H9 (cell line): ENCODE data around the gene ADAMTS18. TPM values are rescaled to one million over a fixed set of nuclear protein-coding genes. Genes with fewer than 3 reads are reported as not detected.

Experiments
- DNase-seq: peaks from one replicate; pipeline ENCODE4 v3.0.0-alpha.2; 2017
- H2AFZ ChIP-seq: one replicate; pipeline ENCODE4 v1.6.1; 2013; ENCODE audit warnings: mild to moderate bottlenecking, low read length, control low read depth, moderate library complexity
- H2AK5ac ChIP-seq: 2 replicates; pipeline ENCODE4 v1.6.1; 2013; ENCODE audit warnings: low read length, control low read depth, mixed read lengths; ENCODE audit not compliant: insufficient read length
- H2BK120ac ChIP-seq: one replicate; pipeline ENCODE4 v1.6.1; 2013; ENCODE audit warnings: low read depth, mild to moderate bottlenecking, low read length, control low read depth, inconsistent platforms; ENCODE audit not compliant: poor library complexity, severe bottlenecking
- H2BK12ac ChIP-seq: 2 replicates; pipeline ENCODE4 v1.6.1; 2013; ENCODE audit warnings: low read length, control low read depth, mixed read lengths, low read depth; ENCODE audit not compliant: insufficient read length
- H2BK15ac ChIP-seq: 2 replicates; pipeline ENCODE4 v1.6.1; 2013; ENCODE audit warnings: low read depth, low read length, control low read depth
- H2BK20ac ChIP-seq: one replicate; pipeline ENCODE4 v1.6.1; 2013; ENCODE audit warnings: low read depth, mild to moderate bottlenecking, low read length, control low read depth, inconsistent platforms; ENCODE audit not compliant: poor library complexity, severe bottlenecking
- H2BK5ac ChIP-seq: 2 replicates; pipeline ENCODE4 v1.6.1; 2013; ENCODE audit warnings: low read length, control low read depth, mixed read lengths; ENCODE audit not compliant: insufficient read length
- H3K14ac ChIP-seq: 2 replicates; pipeline ENCODE4 v1.6.1; 2013; ENCODE audit warnings: low read length, control low read depth; ENCODE audit not compliant: insufficient read depth
- H3K18ac ChIP-seq: 2 replicates; pipeline ENCODE4 v1.6.1; 2013; ENCODE audit warnings: low read depth, mild to moderate bottlenecking, mixed read lengths, low read length, control low read depth; ENCODE audit not compliant: insufficient read length
- H3K23ac ChIP-seq: 2 replicates; pipeline ENCODE4 v1.6.1; 2013; ENCODE audit warnings: low read length, control low read depth, mixed read lengths, low read depth; ENCODE audit not compliant: insufficient read length
- H3K23me2 ChIP-seq: 2 replicates; pipeline ENCODE4 v1.6.1; 2013; ENCODE audit warnings: low read depth, mild to moderate bottlenecking, mixed read lengths, low read length, control low read depth; ENCODE audit not compliant: insufficient read length, poor library complexity, severe bottlenecking
- H3K27ac ChIP-seq: 2 replicates; pipeline ENCODE4 v1.5.1; 2013; ENCODE audit warnings: low read length, control low read depth, mixed read lengths, low read depth; ENCODE audit not compliant: insufficient read length
- H3K27me3 ChIP-seq: 2 replicates; pipeline ENCODE4 v1.6.1; 2013; ENCODE audit warnings: low read length, control low read depth, inconsistent platforms; ENCODE audit not compliant: insufficient read depth
- H3K4ac ChIP-seq: 2 replicates; pipeline ENCODE4 v1.6.1; 2013; ENCODE audit warnings: low read depth, mild to moderate bottlenecking, control low read depth, inconsistent platforms, low read length, moderate library complexity
- H3K4me1 ChIP-seq: 2 replicates; pipeline ENCODE4 v1.6.1; 2013; ENCODE audit warnings: low read length, control low read depth, inconsistent platforms; ENCODE audit not compliant: insufficient read depth
- H3K4me2 ChIP-seq: 2 replicates; pipeline ENCODE4 v1.6.1; 2013; ENCODE audit warnings: low read length, control low read depth, mixed read lengths; ENCODE audit not compliant: insufficient read length, insufficient read depth
- H3K56ac ChIP-seq: 2 replicates; pipeline ENCODE4 v1.6.1; 2013; ENCODE audit warnings: low read depth, mild to moderate bottlenecking, mixed read lengths, low read length, control low read depth; ENCODE audit not compliant: insufficient read length
- H3K79me1 ChIP-seq: 2 replicates; pipeline ENCODE4 v1.6.1; 2013; ENCODE audit warnings: low read depth, mild to moderate bottlenecking, moderate library complexity, low read length, control low read depth, inconsistent platforms; ENCODE audit not compliant: insufficient read depth, poor library complexity, severe bottlenecking
- H3K79me2 ChIP-seq: 2 replicates; pipeline ENCODE4 v1.6.1; 2013; ENCODE audit warnings: low read length, control low read depth, inconsistent platforms; ENCODE audit not compliant: insufficient read depth
- H3K9ac ChIP-seq: 2 replicates; pipeline ENCODE4 v1.6.1; 2013; ENCODE audit warnings: low read length, control low read depth, mixed read lengths; ENCODE audit not compliant: insufficient read length; ENCODE audit errors: extremely low read depth
- H3K9me3 ChIP-seq: one replicate; pipeline ENCODE4 v1.6.1; 2013; ENCODE audit warnings: low read depth, low read length, inconsistent platforms; ENCODE audit not compliant: control insufficient read depth
- H3T11ph ChIP-seq: one replicate; pipeline ENCODE4 v1.6.1; 2013; ENCODE audit warnings: mild to moderate bottlenecking, low read length, control low read depth, inconsistent platforms
- H4K20me1 ChIP-seq: one replicate; pipeline ENCODE4 v1.6.1; 2013; ENCODE audit not compliant: control insufficient read depth, insufficient read length, insufficient read depth
- H4K5ac ChIP-seq: 2 replicates; pipeline ENCODE4 v1.6.1; 2013; ENCODE audit warnings: low read depth, mild to moderate bottlenecking, mixed read lengths, low read length, control low read depth; ENCODE audit not compliant: insufficient read length
- H4K8ac ChIP-seq: replicated peaks from 2 replicates; pipeline ENCODE4 v1.6.1; 2013; ENCODE audit warnings: low read length, control low read depth, mixed read lengths, low read depth; ENCODE audit not compliant: insufficient read length
- H4K91ac ChIP-seq: 2 replicates; pipeline ENCODE4 v1.6.1; 2013; ENCODE audit warnings: low read depth, mild to moderate bottlenecking, moderate library complexity, mixed read lengths, low read length, control low read depth; ENCODE audit not compliant: insufficient read length
- H3K27ac Mint-ChIP-seq, 3 experiments: 2 replicates in 2 of 3; 3 replicates in 1 of 3; pipeline ENCODE4 v1.8.0; 2020 to 2021; ENCODE audit warnings: mixed read lengths in 3 of 3, mild to moderate bottlenecking in 1 of 3, moderate library complexity in 1 of 3
- H3K27me3 Mint-ChIP-seq: 2 replicates; pipeline ENCODE4 v1.8.0; 2021; ENCODE audit warnings: low read depth, mild to moderate bottlenecking, moderate library complexity, mixed read lengths
- H3K36me3 Mint-ChIP-seq, 3 experiments: 2 replicates in 2 of 3; 3 replicates in 1 of 3; pipeline ENCODE4 v1.8.0; 2020 to 2021; ENCODE audit warnings: low read depth in 3 of 3, mixed read lengths in 3 of 3; ENCODE audit not compliant: insufficient read depth in 1 of 3
- H3K4me1 Mint-ChIP-seq, 2 experiments: 2 replicates each; pipeline ENCODE4 v1.8.0; 2020; ENCODE audit warnings: mixed read lengths in 2 of 2
- H3K4me3 Mint-ChIP-seq, 2 experiments: 2 replicates in 1 of 2; 3 replicates in 1 of 2; pipeline ENCODE4 v1.8.0; 2020 to 2021; ENCODE audit warnings: mild to moderate bottlenecking in 2 of 2, mixed read lengths in 2 of 2, moderate library complexity in 1 of 2
- H3K9me3 Mint-ChIP-seq, 2 experiments: 2 replicates in 1 of 2; 3 replicates in 1 of 2; pipeline ENCODE4 v1.8.0; 2020; ENCODE audit warnings: mild to moderate bottlenecking in 2 of 2, mixed read lengths in 2 of 2, moderate library complexity in 1 of 2
- WGBS: extraction: QIAGEN DNeasy Blood & Tissue Kit; methylation state at CpG from one replicate; pipeline ENCODE4 v1.1.7; 2013; ENCODE audit warnings: missing lambda C conversion rate, low lambda C conversion rate, mixed read lengths; ENCODE audit not compliant: insufficient read length; ENCODE audit errors: extremely low coverage; 5-methylcytosine and 5-hydroxymethylcytosine counted together
- total RNA-seq: library from RNA; stranded (reverse); gene quantifications from 2 replicates; pipeline ENCODE4 v1.2.1, GENCODE V29; 2021
- TF ChIP-seq, protein P1 (sequence below): fragments of 200-600 bp; sonication (generic); conservative IDR thresholded peaks from 3 replicates; pipeline ENCODE4 v1.8.0; 2021; ENCODE audit warnings: antibody characterized with exemption, mild to moderate bottlenecking

The ADAMTS18 gene
- total RNA-seq, 1 experiment from 2014 or later = 0.07 TPM

DNA sequence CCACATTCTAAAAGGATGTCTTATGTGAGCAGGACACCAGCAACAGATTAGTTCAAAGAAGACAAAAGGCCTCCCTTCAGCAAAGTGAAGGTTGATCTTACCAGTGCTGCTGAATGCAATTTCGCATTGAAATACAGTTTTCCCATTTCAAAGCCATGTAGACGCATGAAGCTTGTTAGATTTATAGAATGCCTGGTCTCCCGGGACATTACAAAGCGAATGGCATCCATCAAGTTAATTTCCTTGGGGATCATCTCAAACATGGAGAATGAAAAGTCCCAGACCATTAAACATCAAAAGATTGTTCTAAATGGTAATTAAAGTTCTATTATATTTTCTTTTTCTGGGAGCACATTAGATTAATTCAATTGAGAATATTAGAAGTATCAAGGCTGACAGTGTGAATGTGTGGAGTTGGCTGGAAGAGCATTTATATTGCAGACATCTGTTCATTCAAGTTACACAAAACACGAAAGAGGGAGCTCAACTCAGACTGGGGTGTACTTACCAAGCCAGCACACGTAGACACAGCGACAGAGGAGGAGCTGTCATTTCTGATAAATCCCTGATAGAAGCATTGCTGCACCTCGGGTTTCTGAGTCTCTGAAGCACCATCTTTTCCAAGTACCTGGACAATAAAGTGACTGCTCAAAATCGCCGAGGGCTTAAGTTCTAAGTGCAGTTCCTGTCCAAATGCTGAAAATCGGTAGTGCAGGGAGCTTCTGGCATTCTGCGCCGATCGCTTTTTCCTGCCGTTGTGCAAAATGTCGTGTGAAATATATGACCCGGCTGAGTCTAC, 3.8 kb downstream of the ADAMTS18 start:
- H3K79me2 ChIP-seq = no peaks in the 10 kb centered on the region
- H3K27ac Mint-ChIP-seq = no peak overlapping the region

More for the DNA sequence above, 3.8 kb downstream of the ADAMTS18 start:
- Histone ChIP-seq H3K27ac (no peak overlapping the region), H3K9ac (no peak overlapping the region), H3K79me1 (no peaks in the 10 kb centered on the region), H2BK5ac (no peak overlapping the region), H4K20me1 (no peaks in the 10 kb centered on the region), H3K9me3 (no peaks in the 10 kb centered on the region), H3K23ac (no peak overlapping the region), H4K5ac (no peak overlapping the region), H3K27me3 (peaks cover 15% of the 10 kb centered on the region; the same call in 1 of the 2 replicates), H3K23me2 (peaks cover 10% of the 10 kb centered on the region), H3K4me1 (no peaks in the 10 kb centered on the region), H3K56ac (no peak overlapping the region), H2BK12ac (no peak overlapping the region), H3T11ph (no peak overlapping the region), H3K4me2 (no peak overlapping the region), H2AK5ac (no peak overlapping the region), H2BK20ac (no peak overlapping the region), H2BK120ac (no peak overlapping the region), H3K14ac (no peak overlapping the region), H4K8ac (no peak overlapping the region), H3K18ac (no peak overlapping the region), H2AFZ (no peak overlapping the region), H2BK15ac (no peak overlapping the region), H3K4ac (no peak overlapping the region), H4K91ac (no peak overlapping the region)
- Mint-ChIP-seq H3K27me3 (peaks cover 58% of the 10 kb centered on the region), H3K4me1 (peaks cover 10 to 11% of the 10 kb centered on the region in 2 experiments), H3K36me3 (no peaks in the 10 kb centered on the region), H3K4me3 (no peak overlapping the region), H3K9me3 (no peaks in the 10 kb centered on the region)
- TF ChIP-seq, protein P1, sequence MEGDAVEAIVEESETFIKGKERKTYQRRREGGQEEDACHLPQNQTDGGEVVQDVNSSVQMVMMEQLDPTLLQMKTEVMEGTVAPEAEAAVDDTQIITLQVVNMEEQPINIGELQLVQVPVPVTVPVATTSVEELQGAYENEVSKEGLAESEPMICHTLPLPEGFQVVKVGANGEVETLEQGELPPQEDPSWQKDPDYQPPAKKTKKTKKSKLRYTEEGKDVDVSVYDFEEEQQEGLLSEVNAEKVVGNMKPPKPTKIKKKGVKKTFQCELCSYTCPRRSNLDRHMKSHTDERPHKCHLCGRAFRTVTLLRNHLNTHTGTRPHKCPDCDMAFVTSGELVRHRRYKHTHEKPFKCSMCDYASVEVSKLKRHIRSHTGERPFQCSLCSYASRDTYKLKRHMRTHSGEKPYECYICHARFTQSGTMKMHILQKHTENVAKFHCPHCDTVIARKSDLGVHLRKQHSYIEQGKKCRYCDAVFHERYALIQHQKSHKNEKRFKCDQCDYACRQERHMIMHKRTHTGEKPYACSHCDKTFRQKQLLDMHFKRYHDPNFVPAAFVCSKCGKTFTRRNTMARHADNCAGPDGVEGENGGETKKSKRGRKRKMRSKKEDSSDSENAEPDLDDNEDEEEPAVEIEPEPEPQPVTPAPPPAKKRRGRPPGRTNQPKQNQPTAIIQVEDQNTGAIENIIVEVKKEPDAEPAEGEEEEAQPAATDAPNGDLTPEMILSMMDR = no peak
- no peak for DNase-seq
- WGBS = no CpG with 5 or more reads among the region's 17 CpGs
